OCI-LY1 (cell line): ENCODE results near the gene D2HGDH.

Experiments used
- EZH2 ChIP-seq: fragments of 200-600 bp; sonication (generic), shearing (Covaris generic); IDR thresholded peaks from 2 replicates; pipeline ENCODE4 v1.8.0; 2017; ENCODE audit warnings: borderline replicate concordance, mixed run types, mild to moderate bottlenecking, antibody characterized with exemption, low read length, moderate library complexity, mixed read lengths
- TF ChIP-seq, protein P1 (sequence below): fragments of 200-600 bp; sonication (generic), shearing (Covaris generic); IDR thresholded peaks from 2 replicates; pipeline ENCODE4 v1.5.1; 2017; ENCODE audit warnings: mild to moderate bottlenecking, antibody characterized with exemption, low read length, moderate library complexity, mixed read lengths

- TF ChIP-seq, protein P1, sequence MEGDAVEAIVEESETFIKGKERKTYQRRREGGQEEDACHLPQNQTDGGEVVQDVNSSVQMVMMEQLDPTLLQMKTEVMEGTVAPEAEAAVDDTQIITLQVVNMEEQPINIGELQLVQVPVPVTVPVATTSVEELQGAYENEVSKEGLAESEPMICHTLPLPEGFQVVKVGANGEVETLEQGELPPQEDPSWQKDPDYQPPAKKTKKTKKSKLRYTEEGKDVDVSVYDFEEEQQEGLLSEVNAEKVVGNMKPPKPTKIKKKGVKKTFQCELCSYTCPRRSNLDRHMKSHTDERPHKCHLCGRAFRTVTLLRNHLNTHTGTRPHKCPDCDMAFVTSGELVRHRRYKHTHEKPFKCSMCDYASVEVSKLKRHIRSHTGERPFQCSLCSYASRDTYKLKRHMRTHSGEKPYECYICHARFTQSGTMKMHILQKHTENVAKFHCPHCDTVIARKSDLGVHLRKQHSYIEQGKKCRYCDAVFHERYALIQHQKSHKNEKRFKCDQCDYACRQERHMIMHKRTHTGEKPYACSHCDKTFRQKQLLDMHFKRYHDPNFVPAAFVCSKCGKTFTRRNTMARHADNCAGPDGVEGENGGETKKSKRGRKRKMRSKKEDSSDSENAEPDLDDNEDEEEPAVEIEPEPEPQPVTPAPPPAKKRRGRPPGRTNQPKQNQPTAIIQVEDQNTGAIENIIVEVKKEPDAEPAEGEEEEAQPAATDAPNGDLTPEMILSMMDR: no peak
- TF ChIP-seq EZH2: no peak
These were observed 60.9 kb downstream of the D2HGDH start for GRCh38 chr2:241795021-241795999.
